ENCODE results near the gene SPON1.
A peak's percentile ranks its signal among the peaks of the same experiment; 100 is the strongest.

SPON1 gene

DNA sequence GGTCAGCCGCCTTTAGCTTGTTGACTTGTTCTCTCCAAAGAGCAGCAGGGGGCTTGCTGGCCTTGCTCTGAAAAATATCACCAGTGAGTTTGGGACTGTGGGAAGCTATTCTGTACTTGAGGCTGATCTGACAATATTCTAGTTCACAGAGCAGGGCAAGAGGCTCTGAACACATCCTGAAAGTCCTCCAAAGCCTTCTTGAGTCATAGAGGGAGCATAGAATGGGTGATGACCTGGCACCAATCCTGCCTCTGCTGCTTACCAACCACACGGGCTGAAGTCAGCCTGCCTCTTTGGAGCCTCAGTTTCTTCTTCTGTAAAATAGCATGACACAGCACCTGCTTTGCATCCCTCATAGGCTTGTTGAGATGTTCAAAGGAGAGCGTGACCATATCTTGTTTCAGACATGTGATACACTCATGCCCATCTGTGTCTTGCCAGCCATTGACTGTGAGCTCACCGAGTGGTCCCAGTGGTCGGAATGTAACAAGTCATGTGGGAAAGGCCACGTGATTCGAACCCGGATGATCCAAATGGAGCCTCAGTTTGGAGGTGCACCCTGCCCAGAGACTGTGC is 299.8 kb downstream of the SPON1 start:
- no peak for DNase-seq (ENCODE audit: low spot score)
- no peak for TF ChIP-seq CTCF (IDR thresholded peaks at IDR 0.05; ENCODE audit: extremely low read depth, missing control alignments)

GRCh38 chr11:14264966-14265365 is 302.4 kb downstream of the SPON1 start:
- no peak for TF ChIP-seq CTCF (IDR thresholded peaks at IDR 0.05; ENCODE audit: extremely low read depth, missing control alignments)
- DNase-seq (ENCODE audit: low spot score), result no peak

- DNase-seq (ENCODE audit: low spot score), result no peak
- no peak for TF ChIP-seq CTCF (IDR thresholded peaks at IDR 0.05; ENCODE audit: extremely low read depth, missing control alignments)
Observed at GRCh38 chr11:14266622-14267021, 304.1 kb downstream of the SPON1 start.

DNA sequence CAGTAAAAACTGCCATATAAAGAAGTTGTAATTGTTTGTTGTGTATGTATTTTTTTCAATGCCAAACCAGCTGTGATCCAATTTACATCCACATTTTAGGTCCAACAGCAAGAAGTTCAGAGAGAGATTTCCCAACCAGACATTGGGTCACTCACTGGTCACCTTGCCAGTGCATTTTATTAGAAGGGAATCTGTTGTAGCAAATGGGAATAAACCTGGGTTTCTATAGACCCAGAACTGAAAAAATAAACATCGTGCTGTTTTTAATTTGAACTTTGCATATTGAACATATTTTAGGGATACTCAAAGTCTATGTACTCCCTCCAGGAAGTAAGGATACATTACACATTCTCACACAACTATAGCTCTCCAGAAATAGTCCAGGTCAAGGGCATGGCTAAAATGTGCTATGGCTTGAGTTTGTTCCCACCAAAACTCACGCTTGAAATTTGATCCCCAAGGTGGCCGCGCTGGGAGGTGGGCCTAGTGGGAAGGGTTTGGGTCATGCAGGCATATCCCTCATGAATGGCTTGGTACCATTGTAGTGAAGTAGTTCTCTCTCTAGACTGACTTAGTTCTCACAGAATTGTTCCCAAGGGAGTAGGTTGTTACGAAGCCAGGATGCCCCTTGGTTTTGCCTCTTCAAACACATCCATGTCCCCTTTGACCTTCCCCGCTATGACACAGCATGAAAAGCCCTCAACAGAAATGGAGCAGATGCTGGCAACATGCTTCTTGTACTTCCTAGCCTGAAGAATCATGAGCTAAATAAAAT is 305.5 kb downstream of the SPON1 start:
- no peak for TF ChIP-seq CTCF (IDR thresholded peaks at IDR 0.05; ENCODE audit: extremely low read depth, missing control alignments)
- no peak for DNase-seq (ENCODE audit: low spot score)

DNA sequence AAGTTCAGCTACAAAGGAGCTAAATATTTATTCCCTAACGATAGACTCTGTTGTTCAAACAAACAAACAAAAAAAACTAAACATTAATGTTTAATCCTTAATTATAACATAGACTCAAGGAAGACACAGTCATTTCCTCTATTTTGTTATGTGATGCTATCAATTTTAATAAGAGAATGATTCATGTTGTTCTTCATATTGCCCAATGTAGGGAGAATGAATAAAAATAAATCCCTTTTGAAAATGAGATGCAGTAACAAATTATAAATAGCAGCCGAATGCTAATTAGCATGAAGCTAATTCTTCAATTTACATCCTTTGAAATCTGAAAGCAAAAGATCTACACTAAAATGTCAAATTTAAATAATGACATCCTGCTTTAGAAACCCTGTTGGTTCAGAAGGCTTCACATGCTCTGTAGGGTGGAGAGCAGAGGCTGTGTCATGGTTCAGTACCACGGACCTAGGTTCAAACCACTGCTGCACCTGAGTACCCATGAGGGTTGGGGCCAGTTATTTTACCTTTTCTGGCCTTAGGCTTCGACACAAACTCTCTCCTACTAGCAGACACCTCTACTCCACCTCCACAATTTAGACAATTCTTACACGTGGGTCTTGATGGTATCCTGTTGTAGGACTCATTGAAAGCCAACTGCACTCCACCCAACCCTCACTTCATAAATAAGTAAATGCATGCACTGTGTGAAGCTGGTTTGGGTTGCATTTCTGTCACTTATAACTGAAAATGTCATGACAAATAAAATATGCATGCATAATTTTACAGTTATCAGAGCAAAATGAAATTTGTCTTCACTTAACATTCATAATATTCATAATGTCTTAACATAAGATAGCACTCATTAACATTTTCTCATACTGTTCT is 307.4 kb downstream of the SPON1 start:
- TF ChIP-seq CTCF (IDR thresholded peaks at IDR 0.05; ENCODE audit: extremely low read depth, missing control alignments), result no peak
- peak; percentile 46 for DNase-seq (ENCODE audit: low spot score)

- TF ChIP-seq CTCF (IDR thresholded peaks at IDR 0.05; ENCODE audit: extremely low read depth, missing control alignments), result no peak
- DNase-seq (ENCODE audit: low spot score), result peak; percentile 59
Observed at GRCh38 chr11:14270690-14271542, 308.4 kb downstream of the SPON1 start.

Data from GM20000 (cell line).